Nucleus accumbens (tissue), 56 donors: ENCODE measurements around the gene CACNA1C.
A peak's percentile ranks its signal among the peaks of the same experiment; 100 is the strongest.

Experiments
- DNase-seq, 56 donors: peaks; one replicate each; lab custom pipeline; 2025; lab: John Stamatoyannopoulos, UW

Gene CACNA1C

DNA sequence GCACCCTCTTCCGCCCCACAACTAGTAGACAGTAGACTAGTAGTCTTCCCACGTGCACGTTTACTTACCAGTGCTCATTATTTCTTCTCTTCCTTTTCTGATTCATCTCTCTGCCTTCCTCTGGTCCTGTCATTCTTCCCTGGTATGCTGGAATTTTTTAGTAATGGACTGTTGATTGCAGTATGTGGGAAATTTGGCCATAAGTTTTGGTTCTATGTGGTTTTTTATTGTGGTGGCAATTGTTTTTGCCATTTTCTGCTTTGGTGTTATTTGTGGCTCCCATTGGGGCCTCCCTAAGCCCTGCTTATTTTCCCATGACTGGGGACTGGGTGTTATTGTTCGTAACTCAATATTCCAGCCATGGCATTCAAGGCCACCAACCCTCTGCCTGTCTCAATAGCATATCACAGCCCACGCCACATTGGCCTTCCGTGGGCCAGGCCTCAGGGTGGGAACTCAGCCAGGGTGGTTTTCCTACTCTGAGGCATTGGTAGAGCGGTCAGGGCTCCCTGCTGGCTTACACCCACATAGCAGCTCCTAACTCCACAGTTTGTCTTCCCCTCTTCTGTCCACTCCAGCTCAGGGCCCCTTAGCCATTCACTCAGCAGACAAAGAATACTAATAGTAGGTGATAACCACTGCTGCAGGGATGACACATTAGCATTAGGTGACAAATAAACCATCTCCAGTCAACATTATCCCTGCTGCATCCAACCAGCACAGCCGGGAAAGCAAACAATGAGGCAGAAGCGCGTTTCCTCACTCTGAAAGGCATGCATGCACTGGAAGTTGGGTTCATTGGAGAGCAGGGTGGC lies 321.5 kb downstream of the CACNA1C start:
- no peak for DNase-seq

GRCh38 chr12:2375871-2376270 lies 323.1 kb downstream of the CACNA1C start:
- DNase-seq, result no peak

DNA sequence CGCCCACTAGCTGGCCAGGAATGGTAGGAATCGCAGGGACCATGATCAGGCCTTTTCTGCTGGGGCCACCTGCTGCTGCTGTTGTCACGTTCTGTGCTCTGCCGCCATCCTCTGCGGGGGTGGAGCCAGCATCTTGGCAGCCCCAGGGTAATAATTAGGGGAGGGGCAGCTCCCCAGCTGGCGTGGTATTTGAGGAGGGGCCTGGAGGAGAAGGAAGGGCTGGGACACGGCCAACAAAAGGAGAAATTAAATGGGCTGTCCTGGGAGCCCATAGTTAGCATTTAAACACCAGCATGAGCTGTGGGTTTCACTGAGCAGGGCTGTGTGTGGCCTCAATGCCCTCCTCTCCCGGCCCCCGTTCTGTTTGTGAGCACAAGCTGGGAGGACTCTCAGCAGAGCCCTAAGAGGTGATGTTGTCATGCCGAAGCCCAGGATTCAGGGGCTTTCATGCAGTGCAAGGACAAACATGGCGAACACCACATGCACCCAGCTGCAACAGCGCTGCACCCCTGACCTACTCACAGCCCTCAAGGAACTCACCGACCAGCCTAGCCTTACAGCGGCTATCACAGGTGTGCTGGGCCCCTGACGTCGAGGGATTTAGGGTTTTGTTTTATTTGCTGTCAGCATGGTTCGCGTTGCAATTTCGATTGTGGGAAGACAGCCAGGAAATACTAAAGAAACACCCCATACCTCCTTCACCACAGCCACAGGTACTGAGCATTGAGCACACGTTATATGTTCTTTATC lies 324.3 kb downstream of the CACNA1C start:
- no peak for DNase-seq

GRCh38 chr12:2378835-2379330 lies 326.1 kb downstream of the CACNA1C start:
- no peak for DNase-seq

GRCh38 chr12:2380946-2381345 lies 328.2 kb downstream of the CACNA1C start:
- DNase-seq, result no peak

DNA sequence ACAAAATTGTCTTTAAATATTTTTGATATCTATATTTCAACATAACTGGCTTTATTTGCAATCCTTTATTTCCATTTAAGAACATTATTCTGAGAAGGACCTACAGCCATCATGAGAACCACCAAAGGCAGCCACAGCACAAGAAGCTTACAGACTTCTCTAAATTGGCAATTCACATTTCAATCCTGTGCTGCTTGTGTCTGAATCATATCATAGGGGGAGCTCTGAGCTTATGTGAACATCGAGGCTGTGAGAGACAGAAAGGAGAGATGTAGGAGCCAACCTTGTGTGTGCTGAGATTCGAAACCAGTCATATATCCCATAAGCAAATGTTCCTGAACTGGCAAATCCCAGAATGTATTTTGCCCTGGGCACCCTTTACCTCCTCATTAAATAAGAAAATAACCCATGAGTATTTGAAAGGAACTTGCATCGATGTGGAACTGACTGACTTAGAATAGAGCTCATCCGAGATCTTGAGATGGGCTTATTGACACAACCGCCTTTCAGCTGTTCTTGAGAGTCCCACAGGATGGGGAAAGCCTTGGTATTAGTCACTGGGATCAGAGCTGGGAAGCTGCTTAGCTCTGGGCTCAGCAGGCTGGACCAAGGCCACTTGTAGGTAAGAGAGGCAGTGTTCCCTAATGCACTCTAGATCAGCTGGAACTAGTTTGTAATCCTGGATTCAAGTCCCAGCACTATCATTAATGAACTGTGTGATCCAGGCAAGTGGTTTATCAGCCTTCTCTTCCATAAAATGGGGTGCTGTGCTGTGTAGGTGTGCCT lies 329.8 kb downstream of the CACNA1C start:
- no peak for DNase-seq

GRCh38 chr12:2383325-2384028 lies 330.7 kb downstream of the CACNA1C start:
- DNase-seq, result no peak

GRCh38 chr12:2384029-2384386 lies 331.2 kb downstream of the CACNA1C start:
- DNase-seq, result peak in 14 of 56 donors; percentile 8 to 64 (median 37)

DNA sequence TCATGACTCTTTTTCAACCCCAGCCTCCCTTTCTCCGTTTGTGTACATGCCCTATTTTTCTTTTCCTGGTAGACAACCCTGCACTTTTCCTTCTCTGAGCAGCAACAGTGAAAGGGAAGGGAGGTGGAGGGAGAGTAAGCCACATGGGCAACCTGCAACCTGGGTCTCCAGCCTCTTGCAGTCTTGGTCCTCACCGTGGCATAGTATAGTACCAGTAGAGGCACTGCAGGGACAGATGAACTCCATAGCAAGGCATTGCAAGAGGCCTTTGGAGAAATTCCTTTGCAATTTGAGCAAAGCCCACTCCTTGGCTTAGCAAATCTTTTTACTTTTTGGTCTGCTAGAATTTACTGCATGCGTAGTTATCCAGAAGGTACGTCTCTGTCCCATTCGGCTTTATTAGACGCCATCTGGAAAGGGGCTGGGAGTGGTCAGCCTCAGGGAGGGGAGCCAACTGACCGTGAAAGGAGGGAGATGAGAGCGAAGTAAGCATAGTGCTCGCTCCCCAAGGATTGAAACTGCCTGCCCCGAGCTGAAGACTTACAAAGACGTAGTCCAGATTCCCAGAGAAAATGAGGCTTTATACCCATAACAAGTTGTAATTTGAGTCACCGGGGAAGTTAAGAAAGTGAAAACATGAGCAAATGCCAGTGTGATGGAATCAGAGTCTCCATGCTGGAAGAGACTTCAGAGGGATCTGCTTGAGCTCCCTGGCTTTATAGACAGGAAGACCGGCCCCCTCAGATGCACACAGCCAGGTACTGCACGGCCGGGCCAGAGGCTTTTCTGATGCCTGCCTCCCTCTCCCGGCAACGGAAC lies 332.0 kb downstream of the CACNA1C start:
- no peak for DNase-seq

- DNase-seq, result no peak
These were observed 332.7 kb downstream of the CACNA1C start for GRCh38 chr12:2385529-2385928.

DNA sequence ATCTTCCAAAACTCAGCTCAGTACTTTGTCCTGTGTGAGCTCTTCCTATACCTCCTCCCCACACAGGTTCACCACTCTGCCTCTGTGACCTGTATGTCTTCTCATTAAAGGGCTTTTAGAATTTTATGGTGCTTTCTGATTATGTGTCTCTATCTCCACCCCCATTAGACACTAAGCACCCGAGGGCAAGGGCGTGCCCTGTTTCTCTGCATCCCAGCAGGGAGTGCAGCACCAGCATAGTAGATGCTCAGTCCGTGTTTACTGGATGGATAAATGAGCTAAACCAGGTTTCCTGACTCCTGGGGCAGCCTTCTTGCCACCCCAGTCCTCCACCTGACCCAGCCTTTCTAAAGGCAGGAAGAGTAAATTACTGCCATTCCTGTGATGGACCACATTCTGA lies 333.8 kb downstream of the CACNA1C start:
- no peak for DNase-seq

GRCh38 chr12:2387103-2387834 lies 334.5 kb downstream of the CACNA1C start:
- DNase-seq, result no peak

DNA sequence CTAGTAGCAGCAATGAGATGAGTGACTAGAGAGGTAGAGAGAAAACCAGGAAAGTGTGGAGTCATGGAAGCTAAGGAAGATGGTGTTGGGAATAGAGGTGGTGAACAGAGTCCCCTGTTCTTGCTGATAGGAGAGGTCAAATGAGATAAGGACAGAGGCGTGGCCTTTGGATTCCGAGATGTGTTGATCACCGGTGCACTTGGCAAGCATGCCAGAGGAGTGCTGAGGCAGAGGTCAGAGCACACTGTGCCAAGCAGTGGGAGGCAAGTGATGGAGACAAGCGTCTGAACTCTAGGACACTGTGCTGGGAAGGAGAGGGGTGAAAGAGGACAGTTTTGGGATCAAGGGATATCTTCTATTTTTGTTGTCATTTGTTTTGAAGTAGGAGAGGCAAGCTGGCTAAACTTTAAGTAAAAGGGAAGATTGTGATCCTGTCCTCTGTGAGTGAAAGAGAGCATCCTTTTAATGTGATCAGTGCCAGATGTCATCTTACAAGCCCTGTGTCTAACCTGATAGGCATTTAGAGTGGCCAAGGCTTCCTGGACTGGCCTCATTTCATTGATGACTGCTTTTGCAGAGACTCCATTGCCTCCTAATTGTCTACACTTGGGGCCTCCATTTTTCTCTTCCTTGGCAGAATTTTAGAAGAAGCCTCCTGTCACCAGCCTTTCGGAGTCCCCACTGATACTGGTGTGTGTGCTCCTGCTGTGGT lies 336.4 kb downstream of the CACNA1C start:
- DNase-seq, result no peak

GRCh38 chr12:2390133-2390532 lies 337.3 kb downstream of the CACNA1C start:
- DNase-seq, result no peak

DNA sequence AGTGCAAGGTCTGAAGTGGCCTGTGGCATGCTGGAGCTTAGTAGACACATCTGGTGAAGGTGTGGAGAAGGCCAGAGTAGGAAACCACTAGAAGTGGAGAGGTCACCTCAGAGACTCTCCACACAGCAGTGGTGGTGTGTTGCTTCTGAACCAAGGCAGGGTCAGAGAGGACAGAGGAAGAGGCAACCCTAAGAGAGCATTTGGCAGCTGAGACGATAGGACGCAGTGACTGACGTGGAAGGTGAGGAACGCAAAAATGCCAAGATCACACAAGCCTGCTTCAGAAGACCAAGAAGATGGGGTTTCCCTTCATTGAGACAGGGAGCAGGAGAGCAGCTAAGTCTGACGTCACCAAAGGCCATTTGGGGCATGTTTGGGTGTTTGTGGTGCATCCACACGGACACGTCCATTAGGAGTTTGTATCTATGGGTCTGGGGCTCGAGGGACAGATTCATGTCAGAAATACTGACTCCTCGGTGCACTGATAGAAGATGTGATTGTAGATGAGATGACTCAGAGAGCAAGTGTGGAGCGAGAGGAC lies 338.1 kb downstream of the CACNA1C start:
- DNase-seq, result no peak

DNA sequence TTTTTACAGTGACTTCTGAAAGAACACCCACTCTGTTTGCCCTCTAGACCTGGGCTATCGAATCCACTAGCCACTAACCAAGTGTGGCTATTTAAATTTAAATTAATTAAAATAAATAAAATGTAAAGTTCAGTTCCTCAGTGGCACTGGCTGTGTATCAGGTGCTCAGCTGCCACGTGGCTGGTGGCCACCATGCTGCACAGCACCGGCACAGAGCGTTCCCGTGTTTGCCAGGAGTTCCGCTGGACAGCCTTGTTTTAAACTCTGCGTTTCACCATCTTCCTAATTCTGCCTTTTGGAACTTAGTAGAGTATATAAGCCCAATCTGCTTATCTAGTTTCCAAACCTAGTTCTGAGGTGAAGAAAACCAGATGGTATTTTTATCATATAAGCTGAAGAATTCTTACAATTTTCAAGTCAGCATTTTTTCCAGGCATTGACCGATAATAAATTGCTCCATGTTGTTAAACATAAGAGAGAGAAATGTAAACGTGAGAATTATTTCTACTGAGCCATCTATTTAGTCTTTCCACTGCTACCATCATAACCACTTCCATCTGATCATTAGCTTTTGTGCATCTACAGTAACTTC lies 339.0 kb downstream of the CACNA1C start:
- no peak for DNase-seq

DNA sequence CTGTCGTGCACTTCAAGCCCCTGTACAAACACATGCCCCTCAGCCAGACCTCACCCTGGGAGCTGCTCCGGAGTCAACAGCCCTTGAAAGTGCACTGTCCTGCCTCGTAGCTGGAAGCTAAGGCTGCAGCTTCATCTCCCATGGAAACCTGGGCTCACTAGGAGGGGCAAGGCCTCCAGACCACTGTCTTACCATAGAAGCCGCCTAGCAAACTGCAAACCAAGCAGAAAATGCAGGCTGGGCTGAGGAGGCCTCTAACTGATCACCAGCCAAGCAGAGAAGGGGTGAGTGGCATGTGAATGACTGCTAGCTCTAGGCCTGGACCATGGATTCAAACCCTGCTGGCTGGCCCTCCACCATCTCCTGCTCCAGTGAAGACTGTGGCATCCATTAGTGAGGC lies 340.2 kb downstream of the CACNA1C start:
- DNase-seq, result peak in 5 of 56 donors; percentile 8 to 31 (median 13)
